ENCODE data around the gene RUNX2. TPM values are rescaled to one million over a fixed set of nuclear protein-coding genes. Genes with fewer than 3 reads are reported as not detected.

The RUNX2 gene
- total and polyA plus RNA-seq, 2 experiments from 2014 or later, result 0.66 to 1.7 TPM

GRCh38 chr6:45364466-45364865, 36.3 kb downstream of the RUNX2 start:
- Histone ChIP-seq H2AFZ (no peak overlapping the region), H3K79me2 (replicated peaks; ENCODE audit: insufficient read depth) (peaks cover 33% of the 10 kb centered on the region), H3F3A (replicated peaks; ENCODE audit: low read depth) (no peaks in the 10 kb centered on the region), H3K4me3 (no peak overlapping the region), H3K36me3 (ENCODE audit: insufficient read depth) (no peaks in the 10 kb centered on the region), H3K27me3 (ENCODE audit: insufficient read depth) (no peaks in the 10 kb centered on the region), H4K20me1 (replicated peaks; ENCODE audit: insufficient read depth) (peaks cover 3% of the 10 kb centered on the region; the same call in 1 of the 2 replicates), H3K4me2 (no peak overlapping the region), H3K27ac (ENCODE audit: low read depth) (no peak overlapping the region), H3K9me2 (ENCODE audit: insufficient read depth) (no peaks in the 10 kb centered on the region), H3K4me1 (ENCODE audit: insufficient read depth) (peaks cover 8% of the 10 kb centered on the region; the same call in 1 of the 2 replicates)
- no peak for DNase-seq (ENCODE audit: low spot score)
- no peak for ATAC-seq
- H3K27ac Mint-ChIP-seq, result peak overlapping the region; percentile 21; the same call in 1 of the 2 replicates
- H3K9me3 Mint-ChIP-seq, result no peaks in the 10 kb centered on the region
- no peak for TF ChIP-seq EZH2phosphoT487 (IDR thresholded peaks at IDR 0.05; ENCODE audit: unreplicated experiment)
- TF ChIP-seq, protein P1, sequence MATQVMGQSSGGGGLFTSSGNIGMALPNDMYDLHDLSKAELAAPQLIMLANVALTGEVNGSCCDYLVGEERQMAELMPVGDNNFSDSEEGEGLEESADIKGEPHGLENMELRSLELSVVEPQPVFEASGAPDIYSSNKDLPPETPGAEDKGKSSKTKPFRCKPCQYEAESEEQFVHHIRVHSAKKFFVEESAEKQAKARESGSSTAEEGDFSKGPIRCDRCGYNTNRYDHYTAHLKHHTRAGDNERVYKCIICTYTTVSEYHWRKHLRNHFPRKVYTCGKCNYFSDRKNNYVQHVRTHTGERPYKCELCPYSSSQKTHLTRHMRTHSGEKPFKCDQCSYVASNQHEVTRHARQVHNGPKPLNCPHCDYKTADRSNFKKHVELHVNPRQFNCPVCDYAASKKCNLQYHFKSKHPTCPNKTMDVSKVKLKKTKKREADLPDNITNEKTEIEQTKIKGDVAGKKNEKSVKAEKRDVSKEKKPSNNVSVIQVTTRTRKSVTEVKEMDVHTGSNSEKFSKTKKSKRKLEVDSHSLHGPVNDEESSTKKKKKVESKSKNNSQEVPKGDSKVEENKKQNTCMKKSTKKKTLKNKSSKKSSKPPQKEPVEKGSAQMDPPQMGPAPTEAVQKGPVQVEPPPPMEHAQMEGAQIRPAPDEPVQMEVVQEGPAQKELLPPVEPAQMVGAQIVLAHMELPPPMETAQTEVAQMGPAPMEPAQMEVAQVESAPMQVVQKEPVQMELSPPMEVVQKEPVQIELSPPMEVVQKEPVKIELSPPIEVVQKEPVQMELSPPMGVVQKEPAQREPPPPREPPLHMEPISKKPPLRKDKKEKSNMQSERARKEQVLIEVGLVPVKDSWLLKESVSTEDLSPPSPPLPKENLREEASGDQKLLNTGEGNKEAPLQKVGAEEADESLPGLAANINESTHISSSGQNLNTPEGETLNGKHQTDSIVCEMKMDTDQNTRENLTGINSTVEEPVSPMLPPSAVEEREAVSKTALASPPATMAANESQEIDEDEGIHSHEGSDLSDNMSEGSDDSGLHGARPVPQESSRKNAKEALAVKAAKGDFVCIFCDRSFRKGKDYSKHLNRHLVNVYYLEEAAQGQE (IDR thresholded peaks at IDR 0.05; ENCODE audit: unreplicated experiment), result no peak
- TF ChIP-seq CREB1 (CRISPR knock-in tag; IDR thresholded peaks at IDR 0.05; ENCODE audit: low read depth), result no peak
- no peak for TF ChIP-seq EZH2 (IDR thresholded peaks at IDR 0.05; ENCODE audit: low read depth, unreplicated experiment)
- no peak for TF ChIP-seq JUNB (IDR thresholded peaks at IDR 0.05; ENCODE audit: unreplicated experiment)
- TF ChIP-seq ZNF462 (CRISPR knock-in tag; IDR thresholded peaks at IDR 0.05), result no peak
- TF ChIP-seq ZNF114 (CRISPR knock-in tag; IDR thresholded peaks at IDR 0.05), result no peak
- TF ChIP-seq STAT1 (IDR thresholded peaks at IDR 0.05; ENCODE audit: unreplicated experiment), result no peak
- no peak for TF ChIP-seq CTCF (conservative IDR thresholded peaks at IDR 0.05; ENCODE audit: low read depth in 2 of 2)
- no peak for TF ChIP-seq POLR2AphosphoS5 (IDR thresholded peaks at IDR 0.05; ENCODE audit: low read depth)
- no peak for TF ChIP-seq ETS1 (IDR thresholded peaks at IDR 0.05)
- no peak for TF ChIP-seq ZNF331 (CRISPR knock-in tag; IDR thresholded peaks at IDR 0.05; ENCODE audit: low read depth)
- TF ChIP-seq NANOG (IDR thresholded peaks at IDR 0.05; ENCODE audit: borderline replicate concordance), result no peak
- H3K4me3 Mint-ChIP-seq, result no peak overlapping the region
- peaks cover 6% of the 10 kb centered on the region for H3K4me1 Mint-ChIP-seq
- H3K27me3 Mint-ChIP-seq (ENCODE audit: insufficient read depth, low read depth, poor library complexity), result peaks cover 1% of the 10 kb centered on the region
- H3K36me3 Mint-ChIP-seq (ENCODE audit: low read depth), result no peaks in the 10 kb centered on the region
